ACHN (cell line): Measurements from ENCODE around the gene FOXK1.
"Not testable (repeated sequence)": the region's sequence is repeated elsewhere in the genome, so short reads cannot be mapped to it uniquely, and the experiment has no call there.

Experiments
- DNase-seq: peaks from one replicate; pipeline ENCODE4 v3.0.0-alpha.2; 2015
- in situ Hi-C: cut with HindIII; loops from 2 replicates; pipeline ENCODE4 v1.10.0; 2017; ENCODE audit warnings: low sequenced_read_pairs, low pct_ligation_motif_present, low pct_unique_long_range_greater_than_20kb

The FOXK1 gene

DNA sequence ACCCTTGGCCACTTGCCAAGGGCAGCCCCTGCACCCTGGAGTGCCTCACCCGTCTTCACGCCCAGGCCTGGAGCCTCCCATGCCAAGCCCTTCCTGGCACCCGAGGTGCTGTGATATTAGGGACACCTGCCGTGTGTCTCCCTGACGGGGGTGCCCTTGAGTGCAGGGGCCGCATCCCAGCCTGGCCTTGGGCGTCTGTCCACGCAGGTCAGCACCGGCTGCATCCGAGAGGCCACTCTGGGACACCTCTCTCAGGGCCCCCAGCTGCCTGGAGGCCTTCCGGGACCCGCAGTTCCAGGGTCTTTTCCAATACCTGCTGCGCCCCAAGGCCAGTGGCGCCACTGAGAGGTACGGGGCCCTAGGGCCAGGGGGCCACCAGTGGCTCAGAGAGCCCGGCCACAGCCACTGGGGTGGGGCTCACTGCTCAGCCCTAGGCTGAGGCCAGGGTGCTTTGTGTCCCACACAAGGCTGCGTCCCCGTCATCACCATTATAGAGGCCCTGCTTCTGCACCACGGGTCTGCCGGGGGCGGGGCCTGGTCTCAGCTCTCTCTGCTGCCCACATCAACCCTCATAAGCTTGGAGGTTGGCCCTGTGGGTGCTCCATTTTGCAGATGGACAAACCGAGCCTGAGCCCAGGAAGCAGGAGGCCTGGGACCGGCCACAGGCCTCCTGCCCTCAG, 106.0 kb downstream of the FOXK1 start:
- DNase-seq = no peak
- in situ Hi-C loops = no loop called here

DNA sequence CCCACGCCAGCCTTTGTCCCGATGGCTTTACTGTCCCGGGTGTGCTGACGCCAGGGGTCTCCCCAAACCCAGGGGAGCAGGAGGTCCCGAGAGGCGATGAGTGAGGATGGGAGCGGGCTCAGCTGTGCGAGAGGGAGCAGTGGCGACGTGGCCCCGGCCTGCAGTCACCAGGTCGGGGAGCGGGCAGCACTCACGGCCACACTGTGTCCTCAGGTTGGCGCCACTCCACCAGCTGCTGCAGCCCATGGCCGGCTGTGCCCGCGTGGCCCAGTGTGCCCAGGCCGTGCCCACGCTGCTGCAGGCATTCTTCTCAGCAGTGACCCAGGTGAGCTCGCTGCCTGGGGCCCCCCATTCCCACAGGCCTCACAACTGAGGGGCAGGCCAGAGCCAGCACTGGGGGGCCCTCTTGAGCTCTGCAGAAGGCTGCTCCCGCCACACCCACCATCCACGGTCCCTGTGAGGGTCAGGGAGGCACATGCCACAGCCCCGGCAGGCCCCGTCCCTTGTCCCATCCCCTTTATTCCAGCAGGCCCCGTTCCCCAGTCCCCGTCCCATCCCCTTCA, 106.6 kb downstream of the FOXK1 start:
- DNase-seq = no peak
- in situ Hi-C loops = no loop called here

DNA sequence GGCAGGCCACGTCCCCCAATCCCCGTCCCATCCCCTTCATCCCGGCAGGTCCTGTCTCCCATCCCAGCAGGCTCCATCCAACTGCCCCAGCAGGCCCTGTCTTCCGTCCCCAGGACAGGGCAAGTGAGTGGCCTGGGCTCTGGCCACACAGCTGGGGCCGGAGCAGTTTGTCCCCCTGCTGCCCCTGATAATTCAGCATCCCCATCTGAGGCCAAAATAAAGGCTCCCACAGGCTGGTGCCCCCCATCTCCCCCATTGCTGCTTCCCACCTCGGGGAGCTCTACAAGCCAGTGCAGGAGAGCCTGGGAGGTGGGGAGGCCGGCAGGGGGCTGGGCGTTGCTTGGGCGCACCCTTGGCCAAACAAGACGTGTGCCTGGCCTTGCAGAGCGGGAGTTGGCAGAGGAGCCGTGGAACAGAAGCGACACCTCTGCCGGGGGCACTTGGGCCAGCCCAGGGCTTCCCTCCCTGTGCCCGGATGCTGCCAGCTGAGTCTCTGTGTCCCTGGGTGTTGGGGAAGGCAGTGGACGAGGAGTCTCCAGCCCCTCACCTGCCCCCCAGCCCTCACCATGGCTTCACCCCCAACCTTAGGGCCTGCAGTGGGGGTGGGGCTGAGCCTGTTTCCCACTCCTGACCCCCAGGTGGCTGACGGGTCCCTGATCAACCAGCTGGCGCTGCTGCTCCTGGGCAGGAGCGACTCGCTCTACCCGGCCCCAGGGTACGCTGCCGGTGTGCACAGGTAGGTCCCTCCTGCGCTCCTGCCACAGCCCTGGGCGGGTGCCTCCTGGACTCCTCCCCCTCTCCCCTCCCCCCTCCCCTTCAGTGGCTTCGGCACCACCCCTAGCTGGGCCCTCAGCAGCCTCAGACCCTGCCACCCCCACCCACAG, 107.3 kb downstream of the FOXK1 start:
- in situ Hi-C loops = no loop called here
- DNase-seq = no peak

DNA sequence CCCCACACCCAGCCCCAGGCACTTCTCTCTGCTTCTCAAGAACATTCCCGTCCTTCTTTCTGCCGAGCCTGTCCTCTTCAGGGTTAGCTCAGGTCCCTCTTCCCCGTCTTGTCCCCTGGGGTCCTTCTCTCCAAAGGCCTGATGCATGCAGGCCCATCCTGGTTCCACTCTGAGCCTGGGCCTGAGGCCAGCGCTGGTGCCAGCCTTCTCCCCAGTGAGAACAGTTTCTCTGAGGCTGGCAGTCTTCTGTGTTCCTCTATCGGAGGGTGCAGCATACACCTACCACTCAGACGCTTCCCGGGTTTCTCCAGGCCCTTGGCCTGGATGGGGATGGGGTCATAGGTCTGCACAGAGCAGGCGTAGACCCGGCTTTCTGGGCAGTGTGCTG, 108.0 kb downstream of the FOXK1 start:
- DNase-seq = no peak
- in situ Hi-C loops = no loop called here

DNA sequence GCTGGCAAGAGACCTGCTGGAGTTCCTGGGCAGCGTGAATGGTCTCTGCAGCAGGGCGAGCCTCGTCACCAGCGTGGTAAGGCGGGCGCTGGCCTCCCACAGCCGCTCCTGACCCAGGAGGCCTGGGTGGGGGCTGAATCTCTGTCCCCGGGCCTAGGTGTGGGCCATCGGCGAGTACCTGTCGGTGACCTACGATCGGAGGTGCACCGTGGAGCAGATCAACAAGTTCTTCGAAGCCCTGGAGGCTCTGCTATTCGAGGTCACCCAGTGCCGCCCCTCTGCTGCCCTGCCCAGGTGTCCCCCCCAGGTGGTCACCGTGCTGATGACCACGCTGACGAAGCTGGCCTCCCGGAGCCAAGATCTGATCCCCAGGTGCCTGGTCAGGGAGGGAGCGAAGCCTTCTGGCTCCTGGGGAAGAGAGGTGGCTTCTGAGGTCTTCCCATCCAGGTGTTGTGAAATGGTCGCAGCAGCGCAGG, 108.5 kb downstream of the FOXK1 start:
- no peak for DNase-seq
- in situ Hi-C loops = no loop called here

DNA sequence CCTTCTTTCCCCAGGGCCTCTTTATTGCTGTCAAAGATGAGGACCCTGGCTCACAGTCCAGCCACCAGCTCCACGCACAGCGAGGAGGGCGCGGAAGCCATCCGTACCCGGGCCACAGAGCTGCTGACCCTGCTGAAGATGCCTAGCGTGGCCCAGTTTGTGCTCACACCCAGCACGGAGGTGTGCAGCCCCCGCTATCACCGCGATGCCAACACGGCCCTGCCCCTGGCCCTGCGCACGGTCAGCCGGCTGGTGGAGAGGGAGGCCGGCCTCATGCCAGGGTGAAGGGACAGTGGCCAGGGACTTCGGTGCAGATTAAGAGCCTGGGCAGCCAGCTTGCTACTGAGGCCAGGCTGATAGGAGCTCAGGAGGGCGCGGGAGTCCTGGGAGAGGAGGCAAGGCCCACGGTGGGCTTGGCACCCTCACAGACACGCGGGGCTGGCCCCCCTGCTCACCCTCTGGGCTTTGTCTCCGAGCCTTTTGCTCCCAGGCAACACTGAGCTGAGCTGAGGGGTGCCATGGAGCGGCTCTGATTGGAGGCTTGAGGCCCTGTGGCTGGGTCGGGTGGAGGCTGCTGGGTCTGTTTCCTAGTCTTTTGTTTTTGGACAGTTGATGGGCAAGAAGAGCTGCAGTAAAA, 109.1 kb downstream of the FOXK1 start:
- in situ Hi-C loops = no loop called here
- no peak for DNase-seq

DNA sequence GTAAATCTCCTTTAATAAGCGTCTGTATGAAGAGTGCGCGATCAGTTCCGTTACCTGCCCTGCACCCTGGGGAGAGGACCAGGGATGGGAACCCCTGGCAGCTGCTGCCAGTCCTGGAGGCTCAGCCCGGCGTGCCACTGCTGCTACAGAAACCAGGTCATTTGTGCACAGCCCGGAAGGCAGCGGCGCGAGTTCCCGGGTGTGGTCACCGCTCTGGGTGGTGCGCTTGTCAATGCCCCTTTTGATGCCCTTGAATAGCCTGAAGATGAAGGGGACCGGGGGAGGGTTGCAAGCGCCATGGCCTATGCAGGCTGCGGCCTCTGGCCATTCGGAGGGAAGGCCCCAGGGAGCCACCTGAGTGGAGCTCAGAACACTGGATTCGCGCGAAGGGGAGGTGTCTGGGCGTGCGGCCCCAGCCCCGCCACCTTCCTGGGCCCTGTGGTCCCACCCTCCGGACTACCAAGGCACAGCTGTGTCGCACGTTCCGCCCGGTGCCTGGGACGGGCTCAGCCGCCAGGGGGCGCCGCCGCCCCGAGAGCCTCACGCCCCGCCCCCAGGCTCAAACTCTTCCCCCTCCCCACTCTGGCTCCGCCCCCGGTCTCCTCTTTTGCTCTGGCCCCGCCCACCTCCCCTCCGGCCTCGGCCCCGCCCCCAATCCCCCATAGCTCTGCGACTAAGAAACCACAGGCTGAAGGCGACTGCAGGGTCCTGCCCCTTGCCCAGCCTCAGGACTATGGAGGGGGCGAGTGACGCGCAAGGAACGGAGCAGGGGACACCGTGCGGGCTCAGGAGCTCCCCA, 109.8 kb downstream of the FOXK1 start:
- peak; percentile 61 for DNase-seq
- in situ Hi-C loops = no loop called here

DNA sequence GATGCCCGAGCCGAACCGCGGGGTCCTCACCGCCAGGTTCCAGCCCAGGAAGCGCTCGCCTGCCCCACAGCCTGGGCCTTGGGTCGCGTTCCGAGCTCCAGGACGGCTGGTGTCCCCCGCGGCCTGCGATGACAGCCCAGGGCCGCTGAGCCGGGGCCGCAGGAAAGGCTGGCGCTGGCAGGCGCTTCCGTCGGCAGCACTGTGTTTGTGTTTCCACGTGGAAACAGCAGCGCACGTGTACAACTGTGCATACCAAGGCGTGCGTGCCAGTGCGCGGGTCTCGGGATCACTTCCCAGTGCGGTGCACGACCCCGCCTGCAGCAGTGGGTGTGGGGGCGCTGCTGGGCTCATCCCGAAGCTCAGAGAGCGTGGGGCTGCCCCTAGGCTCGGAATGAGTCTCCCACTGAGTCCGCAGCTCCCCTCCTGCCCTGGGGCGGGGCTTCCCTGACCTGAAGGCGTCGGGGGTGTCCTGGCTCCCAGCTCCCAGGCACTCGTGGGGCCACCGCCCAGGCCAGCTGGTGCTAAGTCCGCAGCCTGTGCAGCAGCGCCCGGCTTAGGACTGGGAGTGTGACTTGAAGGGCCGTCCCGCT, 110.5 kb downstream of the FOXK1 start:
- DNase-seq = no peak
- in situ Hi-C loops = no loop called here

DNA sequence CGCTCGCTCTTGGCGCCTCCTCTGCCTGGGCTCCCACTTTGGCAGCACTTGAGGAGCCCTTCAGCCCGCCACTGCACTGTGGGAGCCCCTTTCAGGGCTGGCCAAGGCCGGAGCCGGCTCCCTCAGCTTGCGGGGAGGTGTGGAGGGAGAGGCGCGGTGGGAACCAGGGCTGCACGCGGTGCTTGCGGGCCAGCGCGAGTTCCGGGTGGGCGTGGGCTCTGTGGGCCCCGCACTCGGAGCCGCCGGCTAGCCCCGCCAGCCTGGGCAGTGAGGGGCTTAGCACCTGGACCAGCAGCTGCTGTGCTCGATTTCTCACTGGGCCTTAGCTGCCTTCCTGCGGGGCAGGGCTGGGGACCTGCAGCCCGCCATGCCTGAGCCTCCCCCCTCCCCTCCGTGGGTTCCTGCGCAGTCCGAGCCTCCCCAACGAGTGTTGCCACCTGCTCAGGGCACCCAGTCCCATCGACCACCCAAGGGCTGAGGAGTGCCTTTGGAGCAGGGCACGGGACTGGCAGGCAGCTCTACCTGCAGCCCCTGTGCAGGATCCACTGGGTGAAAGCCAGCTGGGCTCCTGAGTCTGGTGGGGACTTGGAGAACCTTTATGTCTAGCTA, 111.4 kb downstream of the FOXK1 start:
- DNase-seq, in situ Hi-C loops: not testable (repeated sequence)

DNA sequence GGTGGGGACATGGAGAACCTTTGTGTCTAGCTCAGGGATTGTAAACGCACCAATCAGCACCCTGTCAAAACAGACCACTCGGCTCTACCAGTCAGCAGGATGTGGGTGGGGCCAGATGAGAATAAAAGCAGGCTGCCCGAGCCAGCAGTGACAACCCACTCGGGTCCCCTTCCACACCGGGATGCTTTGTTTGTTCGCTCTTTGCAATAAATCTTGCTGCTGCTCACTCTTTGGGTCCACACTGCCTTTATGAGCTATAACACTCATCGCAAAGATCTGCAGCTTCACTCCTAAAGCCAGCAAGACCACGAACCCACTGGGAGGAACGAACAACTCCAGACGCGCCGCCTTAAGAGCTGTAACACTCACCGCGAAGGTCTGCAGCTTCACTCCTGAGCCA, 112.1 kb downstream of the FOXK1 start:
- DNase-seq, in situ Hi-C loops: not testable (repeated sequence)

DNA sequence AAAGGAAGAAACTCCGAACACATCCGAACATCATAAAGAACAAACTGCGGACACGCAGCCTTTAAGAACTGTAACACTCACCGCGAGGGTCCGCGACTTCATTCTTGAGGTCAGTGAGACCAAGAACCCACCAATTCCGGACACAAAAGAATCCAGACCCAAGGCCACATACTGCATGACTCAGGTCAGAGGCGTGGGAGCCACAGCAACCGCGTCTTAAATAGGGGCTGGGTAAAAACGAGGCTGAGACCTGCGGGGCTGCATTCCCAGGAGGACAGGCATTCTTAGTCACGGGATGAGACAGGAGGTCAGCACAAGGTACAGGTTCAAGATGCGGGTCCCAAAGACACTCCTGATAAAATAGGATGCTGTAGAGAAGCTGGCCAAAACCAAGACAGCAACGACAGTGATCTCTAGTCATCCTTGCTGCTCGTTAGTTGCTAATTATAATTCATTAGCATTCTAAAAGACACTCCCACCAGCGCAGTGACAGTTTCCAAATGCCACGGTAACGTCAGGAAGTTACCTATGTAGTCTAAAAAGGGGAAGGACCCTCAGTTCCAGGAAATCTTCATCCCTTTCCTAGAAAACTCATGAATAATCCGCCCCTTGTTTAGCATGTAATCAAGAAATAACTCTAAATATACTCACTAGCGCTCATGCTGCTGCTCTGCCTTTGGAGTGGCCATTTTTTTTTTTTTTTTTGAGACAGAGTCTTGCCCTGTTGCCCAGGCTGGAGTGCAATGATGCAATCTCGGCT, 112.7 kb downstream of the FOXK1 start:
- in situ Hi-C loops = no loop called here
- no peak for DNase-seq

DNA sequence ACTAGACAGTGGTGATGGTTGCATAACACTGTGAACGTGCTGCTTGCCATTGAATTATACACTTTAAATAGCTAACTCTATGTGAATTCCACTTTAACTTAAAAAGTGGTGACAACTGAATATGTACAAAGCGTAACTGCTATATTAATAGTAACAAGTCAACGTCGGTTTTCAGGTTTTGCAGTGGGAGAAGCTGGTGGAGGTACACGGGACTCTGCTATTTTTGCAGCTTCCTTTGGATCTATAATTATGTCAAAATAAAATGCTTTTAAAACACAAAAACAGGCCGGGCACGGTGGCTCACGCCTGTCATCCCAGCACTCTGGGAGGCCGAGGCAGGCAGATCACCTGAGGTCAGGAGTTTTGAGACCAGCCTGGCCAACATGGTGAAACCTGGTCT, 114.4 kb downstream of the FOXK1 start:
- no peak for DNase-seq
- in situ Hi-C loops = no loop called here

DNA sequence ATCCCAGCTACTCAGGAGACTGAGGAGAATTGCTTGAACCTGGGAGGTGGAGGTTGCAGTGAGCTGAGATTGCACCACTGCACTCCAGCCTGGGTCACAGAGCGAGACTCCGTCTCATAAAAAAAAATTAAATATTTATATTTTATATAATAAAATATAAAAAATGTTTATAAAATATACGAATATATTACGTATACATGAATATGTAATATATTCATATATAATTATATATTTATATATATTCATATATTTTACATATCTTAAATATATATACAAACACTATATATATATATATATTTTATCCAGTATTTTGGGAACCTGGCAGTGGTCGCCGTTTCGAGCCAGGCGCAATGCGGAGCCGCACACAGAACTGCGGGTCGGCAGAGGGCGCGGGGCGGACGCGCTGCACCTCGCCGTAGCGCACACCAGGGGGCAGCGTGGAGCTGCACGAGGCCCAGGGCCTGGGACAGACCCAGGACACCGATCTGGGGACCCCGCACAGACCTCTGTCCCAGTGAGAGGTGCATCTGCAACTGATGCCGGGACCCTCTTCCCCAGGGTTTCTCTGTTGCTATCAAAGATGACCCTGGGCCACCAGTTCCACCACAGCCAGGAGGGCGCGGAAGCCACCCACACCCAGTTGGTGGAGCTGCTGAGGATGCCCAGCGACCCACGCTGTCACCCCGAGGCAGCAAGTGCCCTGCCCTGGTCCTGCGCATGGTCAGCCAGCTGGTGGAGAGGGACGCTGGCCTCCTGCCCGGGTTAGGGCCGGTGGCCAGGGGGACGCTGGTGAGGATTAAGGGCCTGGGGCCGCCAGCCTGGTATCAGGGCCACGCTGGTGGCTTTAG, 116.0 kb downstream of the FOXK1 start:
- in situ Hi-C loops = no loop called here
- DNase-seq = peak; percentile 71

DNA sequence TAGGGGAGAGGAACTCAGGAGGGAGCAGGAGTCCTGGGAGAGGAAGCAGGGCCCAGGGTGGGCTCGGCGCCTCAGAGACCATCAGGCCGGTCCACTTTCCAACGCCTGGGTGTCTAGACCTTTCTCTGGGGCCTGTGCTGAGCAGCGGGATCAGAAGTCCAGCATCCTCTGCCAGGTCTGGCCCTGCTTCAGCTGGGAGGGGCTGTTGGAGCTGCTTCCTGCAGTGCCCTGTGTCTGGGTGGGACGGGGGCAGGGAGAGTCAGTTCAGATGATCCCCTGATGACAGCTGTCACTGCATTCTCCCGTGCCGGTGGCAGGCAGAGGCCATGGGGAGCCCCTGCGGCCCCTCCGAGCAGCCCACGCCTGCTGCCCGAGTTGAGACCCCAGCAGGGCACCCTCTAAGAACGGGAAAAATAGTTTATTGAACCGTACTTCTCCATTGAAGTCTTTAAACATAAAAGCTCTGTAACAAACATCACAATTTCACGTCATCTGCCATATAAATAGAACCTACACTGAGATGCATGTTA, 116.7 kb downstream of the FOXK1 start:
- DNase-seq = no peak
- in situ Hi-C loops = no loop called here

DNA sequence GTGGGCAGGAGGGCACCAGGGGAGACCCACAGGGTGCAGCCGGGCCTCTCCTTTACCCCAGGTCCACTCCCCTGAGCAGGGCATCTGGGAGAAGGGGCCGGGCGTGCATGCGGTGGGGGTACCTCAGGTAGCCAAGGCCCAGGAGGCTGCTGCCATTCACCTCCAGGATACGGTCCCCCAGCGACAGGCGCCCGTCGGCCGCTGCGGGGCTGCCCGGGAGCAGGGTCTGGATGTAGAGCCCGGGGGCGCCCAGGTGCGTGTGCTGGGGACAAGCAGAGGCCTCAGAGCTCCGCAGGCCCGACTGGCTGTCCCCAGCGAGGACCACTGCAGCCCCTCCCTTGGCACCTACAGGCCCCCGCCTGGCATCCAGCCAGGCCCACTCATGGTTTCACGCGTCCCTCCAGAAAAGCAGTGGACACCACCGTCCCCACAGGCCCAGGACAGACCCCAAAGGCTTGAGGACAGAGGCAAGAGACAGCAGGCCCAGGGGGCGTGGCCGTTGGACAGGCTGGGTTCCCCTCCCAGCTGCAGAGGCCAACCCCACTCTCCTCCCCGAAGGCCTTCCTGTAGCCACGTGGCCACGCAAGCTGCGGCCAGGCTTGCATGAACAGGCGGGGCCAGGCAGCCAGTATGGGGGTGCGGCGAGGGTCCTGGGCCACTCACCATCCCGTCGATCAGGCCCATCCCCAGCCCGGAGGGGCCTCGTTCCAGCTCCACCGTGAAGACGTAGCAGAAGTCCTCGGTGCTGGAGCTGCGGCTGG, 117.6 kb downstream of the FOXK1 start:
- in situ Hi-C loops = no loop called here
- DNase-seq = no peak
